ENCODE data around the gene ARAF.

The ARAF gene

GRCh38 chrX:47530049-47530448, 31.0 kb upstream of the ARAF start:
- peaks cover 0 to 5% (median 0%) of the 10 kb centered on the region in 5 donors for H3K27me3 ChIP-seq (ENCODE audit: control insufficient read depth in 5 of 5, insufficient read depth in 4 of 5, low read length in 5 of 5)
- peaks cover 0 to 8% (median 5%) of the 10 kb centered on the region in 5 donors for H3K9me3 ChIP-seq (ENCODE audit: control insufficient read depth in 5 of 5, low read length in 5 of 5)
- no peaks in the 10 kb centered on the region for H3K36me3 ChIP-seq (ENCODE audit: control insufficient read depth in 5 of 5, insufficient read depth in 5 of 5, low read length in 5 of 5)
- no peak overlapping the region for H3K27ac ChIP-seq (ENCODE audit: low read depth, low read length)
- no peak overlapping the region for H3K9ac ChIP-seq (ENCODE audit: low read length in 5 of 5)
- no peak overlapping the region for H3K4me3 ChIP-seq (ENCODE audit: low read depth in 1 of 5, low read length in 5 of 5)
- H3K4me1 ChIP-seq (ENCODE audit: control insufficient read depth in 5 of 5, insufficient read depth in 5 of 5, low read length in 5 of 5) = no peaks in the 10 kb centered on the region

DNA sequence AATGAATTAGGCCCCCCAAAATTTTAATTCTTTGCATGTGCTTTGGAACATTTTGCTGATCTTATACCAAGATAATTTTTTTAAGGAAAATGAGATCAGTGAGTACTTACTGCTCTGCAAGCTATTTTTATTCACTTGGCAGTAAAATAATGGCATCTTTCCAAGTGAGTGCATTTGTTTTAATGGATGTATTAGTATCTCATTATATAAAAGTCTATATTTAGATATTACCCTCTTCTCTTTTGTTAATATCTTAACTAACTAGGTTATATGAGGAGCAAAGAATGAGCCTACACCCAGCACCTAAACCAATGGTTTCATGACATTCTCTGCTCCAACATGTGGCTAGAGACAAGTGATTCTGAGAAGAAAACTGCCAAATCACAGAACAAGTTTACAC, 21.1 kb upstream of the ARAF start:
- Histone ChIP-seq H3K27ac (ENCODE audit: low read depth, low read length) (peak overlapping the region; percentile 41), H3K9ac (ENCODE audit: low read length in 5 of 5) (no peak overlapping the region)

DNA sequence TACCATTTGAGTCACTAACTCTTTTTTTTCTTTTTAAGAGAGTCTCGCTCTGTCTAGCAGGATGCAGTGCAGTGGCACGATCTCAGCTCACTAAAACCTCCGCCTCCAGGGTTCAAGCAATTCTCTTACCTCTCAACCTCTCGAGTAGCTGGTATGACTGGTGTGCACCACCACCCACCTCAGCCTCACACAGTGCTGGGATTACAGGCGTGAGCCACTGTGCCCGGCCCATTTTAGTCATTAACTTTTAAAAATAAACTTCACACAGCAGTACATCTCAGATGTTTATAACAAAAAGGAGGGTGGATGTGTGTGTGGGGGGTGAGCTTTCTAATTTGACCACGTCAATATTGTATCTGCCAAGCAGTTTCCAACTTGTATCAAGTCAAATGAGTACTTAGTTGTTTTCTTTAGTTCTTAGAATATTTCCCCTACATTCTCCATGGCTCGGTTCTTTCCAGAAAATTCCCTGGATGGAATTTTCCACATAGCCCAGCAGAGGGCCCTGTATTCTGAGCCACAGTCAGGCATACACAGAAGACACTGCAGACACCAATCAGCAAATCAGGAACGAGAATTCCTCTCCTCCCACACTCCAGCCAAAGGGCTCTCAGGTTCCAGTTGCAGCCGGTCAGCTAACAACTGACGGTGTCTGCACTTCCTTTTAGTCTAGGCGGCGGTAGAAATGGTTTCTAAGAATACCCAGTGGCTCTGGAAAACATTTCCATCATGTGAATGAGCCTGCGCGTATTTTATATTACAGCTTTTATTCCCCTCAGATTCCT, 20.1 kb upstream of the ARAF start:
- Histone ChIP-seq H3K27ac (ENCODE audit: low read depth, low read length) (peak overlapping the region; percentile 83), H3K27me3 (ENCODE audit: control insufficient read depth in 5 of 5, insufficient read depth in 4 of 5, low read length in 5 of 5) (peaks cover 0 to 3% (median 0%) of the 10 kb centered on the region in 5 donors), H3K4me1 (ENCODE audit: control insufficient read depth in 5 of 5, insufficient read depth in 5 of 5, low read length in 5 of 5) (peaks cover 0 to 10% (median 4%) of the 10 kb centered on the region in 5 donors), H3K36me3 (ENCODE audit: control insufficient read depth in 5 of 5, insufficient read depth in 5 of 5, low read length in 5 of 5) (no peaks in the 10 kb centered on the region), H3K9ac (ENCODE audit: low read length in 5 of 5) (peak overlapping the region in 2 of 5 donors; percentile 1 to 5), H3K9me3 (ENCODE audit: control insufficient read depth in 5 of 5, low read length in 5 of 5) (peaks cover 0 to 5% (median 0%) of the 10 kb centered on the region in 5 donors), H3K4me3 (ENCODE audit: low read depth in 1 of 5, low read length in 5 of 5) (no peak overlapping the region)

More for the DNA sequence above, 21.1 kb upstream of the ARAF start:
- Histone ChIP-seq H3K9me3 (ENCODE audit: control insufficient read depth in 5 of 5, low read length in 5 of 5) (peaks cover 0 to 5% (median 0%) of the 10 kb centered on the region in 5 donors), H3K4me1 (ENCODE audit: control insufficient read depth in 5 of 5, insufficient read depth in 5 of 5, low read length in 5 of 5) (peaks cover 0 to 10% (median 4%) of the 10 kb centered on the region in 5 donors), H3K4me3 (ENCODE audit: low read depth in 1 of 5, low read length in 5 of 5) (no peak overlapping the region), H3K27me3 (ENCODE audit: control insufficient read depth in 5 of 5, insufficient read depth in 4 of 5, low read length in 5 of 5) (peaks cover 0 to 3% (median 0%) of the 10 kb centered on the region in 5 donors), H3K36me3 (ENCODE audit: control insufficient read depth in 5 of 5, insufficient read depth in 5 of 5, low read length in 5 of 5) (no peaks in the 10 kb centered on the region)

- Histone ChIP-seq H3K27me3 (ENCODE audit: control insufficient read depth in 5 of 5, insufficient read depth in 4 of 5, low read length in 5 of 5) (peaks cover 0 to 3% (median 0%) of the 10 kb centered on the region in 5 donors), H3K27ac (ENCODE audit: low read depth, low read length) (no peak overlapping the region)
These were observed 17.5 kb upstream of the ARAF start for GRCh38 chrX:47543496-47543895.

DNA sequence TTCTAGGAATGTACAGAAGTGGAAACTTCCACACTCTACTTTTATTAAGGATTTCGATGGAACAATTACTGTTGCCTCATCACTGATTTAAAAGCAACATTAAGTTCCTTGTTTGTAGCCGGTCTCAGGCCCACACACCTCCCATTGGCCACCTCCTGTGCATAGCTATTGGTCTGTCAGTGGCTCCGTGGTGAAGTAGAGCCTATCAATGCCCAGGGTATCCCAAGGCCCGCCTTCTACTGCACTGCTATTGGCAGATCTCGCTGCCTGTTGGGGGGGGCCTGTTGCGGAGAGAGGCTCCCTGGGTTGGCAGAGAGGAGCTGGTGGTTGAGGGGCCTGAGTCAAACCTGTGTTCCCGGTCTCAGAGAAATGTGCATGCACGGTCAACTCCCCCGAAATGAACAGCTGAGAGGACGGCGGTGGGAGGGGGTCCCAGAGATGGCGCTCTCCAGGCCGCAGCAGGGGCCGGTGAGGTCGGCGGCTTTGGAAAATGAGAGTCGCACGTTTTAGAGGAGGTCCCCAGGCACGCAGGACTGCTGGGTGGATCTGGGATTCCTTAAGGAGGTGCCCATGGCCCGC, 4.9 kb upstream of the ARAF start:
- Histone ChIP-seq H3K4me3 (ENCODE audit: low read depth in 1 of 5, low read length in 5 of 5) (peak overlapping the region; percentile 48 to 71 (median 62)), H3K27me3 (ENCODE audit: control insufficient read depth in 5 of 5, insufficient read depth in 4 of 5, low read length in 5 of 5) (no peaks in the 10 kb centered on the region), H3K36me3 (ENCODE audit: control insufficient read depth in 5 of 5, insufficient read depth in 5 of 5, low read length in 5 of 5) (no peaks in the 10 kb centered on the region), H3K9ac (ENCODE audit: low read length in 5 of 5) (peak overlapping the region in 4 of 5 donors; percentile 7 to 74 (median 71)), H3K27ac (ENCODE audit: low read depth, low read length) (peak overlapping the region; percentile 83), H3K9me3 (ENCODE audit: control insufficient read depth in 5 of 5, low read length in 5 of 5) (peaks cover 0 to 4% (median 0%) of the 10 kb centered on the region in 5 donors), H3K4me1 (ENCODE audit: control insufficient read depth in 5 of 5, insufficient read depth in 5 of 5, low read length in 5 of 5) (peaks cover 0 to 13% (median 3%) of the 10 kb centered on the region in 5 donors)

More at GRCh38 chrX:47543496-47543895, 17.5 kb upstream of the ARAF start:
- H3K4me1 ChIP-seq (ENCODE audit: control insufficient read depth in 5 of 5, insufficient read depth in 5 of 5, low read length in 5 of 5) = peaks cover 0 to 10% (median 4%) of the 10 kb centered on the region in 5 donors
- no peak overlapping the region for H3K9ac ChIP-seq (ENCODE audit: low read length in 5 of 5)
- no peak overlapping the region for H3K4me3 ChIP-seq (ENCODE audit: low read depth in 1 of 5, low read length in 5 of 5)
- no peaks in the 10 kb centered on the region for H3K9me3 ChIP-seq (ENCODE audit: control insufficient read depth in 5 of 5, low read length in 5 of 5)
- no peaks in the 10 kb centered on the region for H3K36me3 ChIP-seq (ENCODE audit: control insufficient read depth in 5 of 5, insufficient read depth in 5 of 5, low read length in 5 of 5)

DNA sequence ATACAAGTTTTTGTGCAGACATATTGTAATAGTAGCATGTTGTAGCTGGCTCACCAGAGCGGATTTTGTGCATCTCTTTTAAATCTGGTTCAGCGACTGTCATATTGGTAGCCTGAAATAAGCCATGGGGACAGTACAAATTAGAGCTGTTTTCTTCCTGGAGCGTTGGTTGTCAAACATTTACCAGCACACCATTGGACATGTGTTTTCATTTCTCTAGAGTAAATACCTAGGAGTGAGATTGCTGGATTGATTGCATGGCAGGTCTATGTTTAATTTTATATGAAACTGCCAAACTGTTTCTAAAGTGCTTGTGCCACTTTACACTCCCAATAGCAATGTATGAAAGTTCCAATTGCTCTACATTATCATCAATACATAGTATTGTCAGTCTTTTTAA, 2.6 kb upstream of the ARAF start:
- Histone ChIP-seq H3K9me3 (ENCODE audit: control insufficient read depth in 5 of 5, low read length in 5 of 5) (peaks cover 0 to 5% (median 0%) of the 10 kb centered on the region in 5 donors), H3K27me3 (ENCODE audit: control insufficient read depth in 5 of 5, insufficient read depth in 4 of 5, low read length in 5 of 5) (no peaks in the 10 kb centered on the region), H3K36me3 (ENCODE audit: control insufficient read depth in 5 of 5, insufficient read depth in 5 of 5, low read length in 5 of 5) (peaks cover 0 to 7% (median 7%) of the 10 kb centered on the region in 5 donors), H3K4me1 (ENCODE audit: control insufficient read depth in 5 of 5, insufficient read depth in 5 of 5, low read length in 5 of 5) (peaks cover 3 to 28% (median 12%) of the 10 kb centered on the region in 5 donors), H3K9ac (ENCODE audit: low read length in 5 of 5) (no peak overlapping the region), H3K27ac (ENCODE audit: low read depth, low read length) (no peak overlapping the region), H3K4me3 (ENCODE audit: low read depth in 1 of 5, low read length in 5 of 5) (no peak overlapping the region)

DNA sequence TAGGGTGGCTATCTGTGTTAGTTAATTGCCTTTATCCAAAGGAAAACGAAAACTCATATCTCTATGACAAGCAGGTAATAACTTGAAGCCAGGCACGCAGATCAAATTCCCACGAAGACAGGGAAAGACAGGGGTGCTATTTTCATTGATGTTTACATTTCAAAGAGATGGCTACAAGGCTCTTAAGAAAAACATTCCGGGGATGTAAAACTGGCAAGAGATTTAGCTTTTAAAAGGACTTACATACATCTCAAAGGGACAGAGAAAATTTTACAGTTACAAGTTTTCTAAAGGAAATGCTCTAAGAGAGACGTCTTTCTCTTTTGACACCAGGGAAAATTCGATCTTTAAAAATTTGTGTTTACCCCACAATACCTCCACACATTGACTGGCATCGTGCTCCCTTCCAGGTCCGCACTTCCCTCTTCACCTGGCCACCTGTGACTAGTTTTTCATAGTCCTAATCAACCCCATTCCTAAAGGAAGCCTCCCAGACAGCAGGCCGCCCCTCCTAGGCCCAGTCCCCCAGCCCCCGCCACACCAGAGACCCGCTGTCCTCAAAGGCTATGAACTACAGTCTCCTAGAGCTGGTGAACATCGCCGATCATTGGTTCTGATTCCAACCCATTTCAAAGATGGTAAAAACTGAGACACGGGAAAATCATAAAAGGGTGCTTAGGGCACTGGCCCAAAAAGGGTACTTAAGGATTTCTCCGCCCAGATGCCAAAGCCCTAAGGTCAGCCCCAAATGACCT, 649 bp upstream of the ARAF start:
- H3K27ac ChIP-seq (ENCODE audit: low read depth, low read length) = peak overlapping the region; percentile 84
- peaks cover 3 to 28% (median 12%) of the 10 kb centered on the region in 5 donors for H3K4me1 ChIP-seq (ENCODE audit: control insufficient read depth in 5 of 5, insufficient read depth in 5 of 5, low read length in 5 of 5)
- peaks cover 0 to 5% (median 0%) of the 10 kb centered on the region in 5 donors for H3K9me3 ChIP-seq (ENCODE audit: control insufficient read depth in 5 of 5, low read length in 5 of 5)
- H3K27me3 ChIP-seq (ENCODE audit: control insufficient read depth in 5 of 5, insufficient read depth in 4 of 5, low read length in 5 of 5) = no peaks in the 10 kb centered on the region
- peaks cover 0 to 26% (median 20%) of the 10 kb centered on the region in 5 donors for H3K36me3 ChIP-seq (ENCODE audit: control insufficient read depth in 5 of 5, insufficient read depth in 5 of 5, low read length in 5 of 5)
- H3K9ac ChIP-seq (ENCODE audit: low read length in 5 of 5) = peak overlapping the region; percentile 41 to 78 (median 55)
- peak overlapping the region; percentile 48 to 80 (median 77) for H3K4me3 ChIP-seq (ENCODE audit: low read depth in 1 of 5, low read length in 5 of 5)

DNA sequence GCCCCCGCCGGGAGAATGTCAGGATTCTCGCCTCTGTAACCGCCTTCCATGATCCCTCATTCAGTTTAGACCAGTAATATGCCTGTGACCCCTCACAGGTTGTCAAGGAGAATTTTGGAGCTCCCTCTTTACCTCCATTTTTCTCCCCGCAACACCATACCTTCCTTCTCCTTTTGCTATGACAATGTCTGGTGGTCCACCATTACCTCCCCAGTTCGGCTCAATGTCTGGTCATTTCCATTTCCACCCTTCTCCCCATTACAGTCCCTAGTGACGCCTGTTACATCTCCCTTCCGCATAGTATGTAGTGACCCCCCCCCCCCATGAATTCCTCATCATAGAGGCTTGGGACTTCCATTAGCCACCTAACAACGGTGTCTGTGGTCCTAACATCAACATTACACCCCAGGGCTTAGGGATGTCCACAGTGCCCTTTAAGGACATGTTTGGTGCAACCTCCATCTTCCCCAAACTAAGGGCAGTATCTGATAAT, 700 bp downstream of the ARAF start:
- Histone ChIP-seq H3K9ac (ENCODE audit: low read length in 5 of 5) (peak overlapping the region; percentile 28 to 78 (median 70)), H3K9me3 (ENCODE audit: control insufficient read depth in 5 of 5, low read length in 5 of 5) (peaks cover 0 to 5% (median 0%) of the 10 kb centered on the region in 5 donors), H3K27ac (ENCODE audit: low read depth, low read length) (peak overlapping the region; percentile 84), H3K36me3 (ENCODE audit: control insufficient read depth in 5 of 5, insufficient read depth in 5 of 5, low read length in 5 of 5) (peaks cover 0 to 30% (median 24%) of the 10 kb centered on the region in 5 donors), H3K27me3 (ENCODE audit: control insufficient read depth in 5 of 5, insufficient read depth in 4 of 5, low read length in 5 of 5) (peaks cover 0 to 3% (median 0%) of the 10 kb centered on the region in 5 donors), H3K4me3 (ENCODE audit: low read depth in 1 of 5, low read length in 5 of 5) (peak overlapping the region; percentile 60 to 83 (median 77)), H3K4me1 (ENCODE audit: control insufficient read depth in 5 of 5, insufficient read depth in 5 of 5, low read length in 5 of 5) (peaks cover 3 to 25% (median 12%) of the 10 kb centered on the region in 5 donors)

DNA sequence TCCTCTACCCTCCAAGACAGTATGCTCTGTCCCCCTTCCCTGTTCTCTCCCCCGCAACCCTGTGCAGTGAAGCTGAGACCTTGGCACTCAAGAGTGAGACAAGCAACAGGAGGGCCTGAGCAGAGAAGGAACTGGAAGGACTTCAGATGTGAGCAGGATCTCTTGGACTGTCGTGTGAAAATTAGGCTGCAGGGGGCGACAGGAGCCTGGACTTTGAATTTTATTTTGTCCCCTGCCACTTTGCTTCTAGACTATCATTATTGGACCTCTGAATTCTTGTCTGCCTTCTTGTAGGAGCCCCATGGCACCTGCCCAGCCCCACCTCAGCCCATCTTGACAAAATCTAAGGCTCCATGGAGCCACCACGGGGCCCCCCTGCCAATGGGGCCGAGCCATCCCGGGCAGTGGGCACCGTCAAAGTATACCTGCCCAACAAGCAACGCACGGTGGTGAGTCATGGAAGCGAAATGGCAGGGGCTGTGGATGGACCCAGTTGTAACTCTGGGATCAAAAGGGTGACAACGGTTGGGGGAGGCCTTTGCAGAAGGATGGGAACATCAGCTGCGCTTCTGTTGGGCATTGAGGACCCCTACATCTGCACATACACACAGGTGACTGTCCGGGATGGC, 1.7 kb downstream of the ARAF start:
- peaks cover 0 to 40% (median 33%) of the 10 kb centered on the region in 5 donors for H3K36me3 ChIP-seq (ENCODE audit: control insufficient read depth in 5 of 5, insufficient read depth in 5 of 5, low read length in 5 of 5)
- peaks cover 3 to 24% (median 10%) of the 10 kb centered on the region in 5 donors for H3K4me1 ChIP-seq (ENCODE audit: control insufficient read depth in 5 of 5, insufficient read depth in 5 of 5, low read length in 5 of 5)
- no peak overlapping the region for H3K9ac ChIP-seq (ENCODE audit: low read length in 5 of 5)
- peaks cover 0 to 3% (median 0%) of the 10 kb centered on the region in 5 donors for H3K27me3 ChIP-seq (ENCODE audit: control insufficient read depth in 5 of 5, insufficient read depth in 4 of 5, low read length in 5 of 5)
- H3K9me3 ChIP-seq (ENCODE audit: control insufficient read depth in 5 of 5, low read length in 5 of 5) = peaks cover 0 to 5% (median 0%) of the 10 kb centered on the region in 5 donors
- H3K4me3 ChIP-seq (ENCODE audit: low read depth in 1 of 5, low read length in 5 of 5) = no peak overlapping the region
- H3K27ac ChIP-seq (ENCODE audit: low read depth, low read length) = no peak overlapping the region

All from subcutaneous abdominal adipose tissue (tissue), 5 donors.